ENCODE data around the gene CD79B. TPM values are rescaled to one million over a fixed set of nuclear protein-coding genes. Genes with fewer than 3 reads are reported as not detected.
A peak's percentile ranks its signal among the peaks of the same experiment; 100 is the strongest.
"Not testable (repeated sequence)": the region's sequence is repeated elsewhere in the genome, so short reads cannot be mapped to it uniquely, and the experiment has no call there.

CD79B gene
- total RNA-seq, 4 donors from 2014 or later, result 4.0 to 15.8 (median 6.0) TPM

DNA sequence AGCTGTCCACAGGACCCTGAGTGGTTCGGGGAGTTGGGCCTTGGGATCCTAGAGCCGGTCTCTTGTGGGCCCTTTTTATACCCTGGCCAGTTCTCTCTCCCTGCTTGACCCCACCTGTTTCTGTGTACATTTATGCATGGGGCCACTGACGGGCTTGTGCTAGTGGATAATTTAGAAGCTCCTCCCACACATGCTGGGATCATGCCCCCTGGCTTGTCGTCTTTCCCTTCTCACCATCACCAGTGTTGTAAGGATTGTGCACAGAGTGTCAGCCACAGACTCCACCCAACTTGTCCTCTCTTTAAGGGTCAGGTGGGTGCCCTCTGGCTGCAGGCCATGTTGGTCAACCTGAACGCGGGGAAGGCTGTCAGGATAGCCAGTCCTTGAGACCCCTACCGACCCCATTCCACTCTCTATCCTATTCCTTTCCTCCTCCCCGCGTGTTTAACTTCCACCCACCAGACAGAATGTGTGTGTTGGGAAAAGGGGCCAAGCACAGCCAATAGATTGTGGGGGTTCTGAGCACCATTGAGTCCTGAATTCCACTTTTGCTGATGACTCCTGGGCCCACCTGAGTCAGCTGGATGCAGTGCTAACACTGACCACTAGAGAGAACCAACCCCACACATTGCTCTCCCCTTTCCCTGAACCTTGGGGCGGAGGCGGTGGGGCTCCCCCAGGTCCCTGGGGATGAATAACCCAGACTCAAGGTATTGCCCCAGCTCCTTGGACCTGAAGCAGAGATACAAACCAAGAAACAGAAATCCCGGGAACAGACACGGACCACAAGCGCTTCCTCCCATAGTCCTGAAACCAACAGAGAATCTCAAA is 35.4 kb downstream of the CD79B start, which contains the start of gene CSH1:
Gene CSH1, minus strand, starts transcription at position 51 of the 831 bp plus-strand sequence. CDS start 63 bp downstream, outside the sequence.
- ATAC-seq (ENCODE audit: low FRiP score); DNase-seq (ENCODE audit: low spot score): not testable (repeated sequence)

DNA sequence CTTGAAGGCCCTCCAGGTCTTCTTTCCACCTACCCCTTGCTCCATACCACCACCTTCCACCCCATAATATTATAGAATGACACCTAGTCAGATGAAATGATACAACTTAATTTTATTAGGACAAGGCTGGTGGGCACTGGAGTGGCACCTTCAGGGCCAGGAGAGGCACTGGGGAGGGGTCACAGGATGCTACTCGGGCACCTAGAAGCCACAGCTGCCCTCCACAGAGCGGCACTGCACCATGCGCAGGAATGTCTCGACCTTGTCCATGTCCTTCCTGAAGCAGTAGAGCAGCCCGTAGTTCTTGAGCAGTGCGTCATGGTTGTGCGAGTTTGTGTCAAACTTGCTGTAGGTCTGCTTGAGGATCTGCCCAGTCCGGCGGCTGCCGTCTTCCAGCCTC is 37.3 kb downstream of the CD79B start:
- ATAC-seq (ENCODE audit: low FRiP score); DNase-seq (ENCODE audit: low spot score): not testable (repeated sequence)

DNA sequence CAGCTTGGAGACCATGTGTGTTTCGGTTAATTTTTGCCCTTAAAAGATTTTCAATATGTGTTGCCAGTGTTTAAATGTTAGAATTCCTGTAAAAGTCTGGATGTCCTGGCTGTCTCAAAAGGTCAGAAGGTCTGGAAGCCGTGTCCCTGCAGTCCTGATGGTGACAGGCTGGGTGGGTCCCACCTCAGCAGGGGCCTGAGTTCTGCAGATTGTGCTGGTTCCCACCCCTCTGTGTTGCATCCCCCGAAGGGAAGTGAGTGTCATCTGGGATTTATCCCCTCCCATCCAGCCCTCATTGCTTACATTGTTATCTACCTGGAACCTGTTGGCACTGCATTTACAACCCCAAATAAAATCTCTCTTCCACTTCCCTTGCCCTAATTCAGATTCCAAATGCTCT is 38.1 kb downstream of the CD79B start:
- DNase-seq (ENCODE audit: low spot score); ATAC-seq (ENCODE audit: low FRiP score): not testable (repeated sequence)

DNA sequence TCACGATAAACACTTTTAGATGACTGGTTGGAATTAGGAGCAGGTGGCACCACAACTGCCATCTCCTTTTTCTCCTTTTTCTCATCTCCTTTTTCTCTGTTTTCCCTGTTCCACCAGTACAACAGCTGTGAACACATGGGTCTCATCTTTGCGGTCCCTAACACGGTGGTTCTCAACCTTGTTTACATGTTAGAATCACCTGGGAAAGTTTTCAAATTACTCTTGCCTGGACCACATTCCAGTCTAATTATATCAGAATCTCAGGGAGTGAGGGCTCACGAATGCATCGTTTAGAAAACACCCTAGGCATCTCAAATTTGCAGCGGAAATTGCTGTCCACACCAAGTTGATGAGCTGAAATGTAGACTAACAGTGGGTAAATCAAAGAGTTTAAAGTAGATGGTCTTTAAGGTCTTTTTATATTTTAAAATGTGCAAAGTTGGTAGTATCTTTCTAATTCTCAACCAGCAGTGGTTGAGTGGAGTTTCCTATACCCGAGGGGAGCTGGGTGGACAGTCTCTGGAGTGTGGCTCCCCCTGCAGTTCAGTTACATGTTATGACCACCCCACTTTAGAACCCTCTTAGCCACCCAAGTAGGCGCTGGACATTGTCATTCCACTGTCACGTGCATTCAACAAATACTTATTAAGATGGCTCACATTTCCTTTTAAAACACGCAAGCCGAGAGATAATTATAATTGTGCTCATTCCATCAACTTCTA is 39.7 kb downstream of the CD79B start:
- DNase-seq (ENCODE audit: low spot score), result not testable (repeated sequence)

DNA sequence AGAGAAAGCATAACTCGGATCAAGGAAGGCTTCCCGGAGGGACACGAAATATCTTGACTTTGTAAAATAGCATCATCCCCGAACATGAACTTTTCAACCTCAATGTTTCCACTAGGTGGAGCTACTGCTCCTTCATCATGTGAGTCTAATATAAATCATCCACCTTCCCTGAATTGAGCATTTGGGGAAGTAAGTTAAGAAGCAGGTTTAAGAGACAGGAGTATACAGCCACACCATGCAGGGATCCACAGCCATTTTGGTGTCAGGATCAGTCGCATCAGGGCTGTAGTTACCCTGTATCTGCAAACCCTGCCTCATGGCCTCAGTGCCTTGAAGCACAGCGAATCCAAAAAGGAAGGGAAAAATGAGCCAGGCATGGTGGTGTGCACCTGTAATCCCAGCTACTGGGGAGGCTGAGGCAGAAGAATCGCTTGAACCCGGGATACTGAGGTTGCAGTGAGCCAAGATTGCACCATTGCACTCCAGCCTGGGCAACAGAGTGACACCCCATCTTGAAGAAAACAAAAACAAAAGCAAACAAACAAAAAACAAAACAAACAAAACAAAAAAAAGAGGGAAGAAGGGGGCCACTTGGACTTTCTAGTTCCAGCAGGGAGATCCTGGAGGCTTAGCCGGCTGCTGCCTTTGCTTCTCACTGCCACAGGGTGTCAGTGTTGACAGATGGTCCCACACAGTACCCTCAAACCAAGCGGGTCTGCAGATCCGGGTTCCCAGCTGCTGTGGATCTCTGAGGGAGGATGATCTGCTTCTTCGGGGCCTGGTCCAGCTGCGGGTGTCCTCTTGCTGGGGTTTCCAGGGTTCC is 42.9 kb downstream of the CD79B start:
- ATAC-seq (ENCODE audit: low FRiP score); DNase-seq (ENCODE audit: low spot score): not testable (repeated sequence)

More for the DNA sequence above, 39.7 kb downstream of the CD79B start:
- ATAC-seq (ENCODE audit: low FRiP score), result not testable (repeated sequence)

DNA sequence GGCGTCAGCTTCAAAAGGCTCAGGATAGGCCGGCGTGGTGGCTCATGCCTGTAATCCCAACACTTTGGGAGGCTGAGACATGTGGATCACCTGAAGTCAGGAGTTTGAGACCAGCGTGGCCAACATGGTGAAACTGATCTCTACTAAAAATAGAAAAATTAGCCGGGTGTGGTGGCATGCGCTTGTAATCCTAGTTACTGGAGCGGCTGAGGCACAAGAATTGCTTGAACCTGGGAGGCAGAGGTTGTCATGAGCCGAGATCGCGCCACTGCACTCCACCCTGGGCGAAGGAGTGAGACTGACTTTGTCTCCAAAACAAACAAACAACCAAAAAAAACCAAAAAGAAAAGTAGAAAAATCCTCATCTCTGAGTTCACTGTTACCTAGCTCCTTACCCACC is 47.0 kb downstream of the CD79B start:
- not testable (repeated sequence) for DNase-seq (ENCODE audit: low spot score); ATAC-seq (ENCODE audit: low FRiP score)

DNA sequence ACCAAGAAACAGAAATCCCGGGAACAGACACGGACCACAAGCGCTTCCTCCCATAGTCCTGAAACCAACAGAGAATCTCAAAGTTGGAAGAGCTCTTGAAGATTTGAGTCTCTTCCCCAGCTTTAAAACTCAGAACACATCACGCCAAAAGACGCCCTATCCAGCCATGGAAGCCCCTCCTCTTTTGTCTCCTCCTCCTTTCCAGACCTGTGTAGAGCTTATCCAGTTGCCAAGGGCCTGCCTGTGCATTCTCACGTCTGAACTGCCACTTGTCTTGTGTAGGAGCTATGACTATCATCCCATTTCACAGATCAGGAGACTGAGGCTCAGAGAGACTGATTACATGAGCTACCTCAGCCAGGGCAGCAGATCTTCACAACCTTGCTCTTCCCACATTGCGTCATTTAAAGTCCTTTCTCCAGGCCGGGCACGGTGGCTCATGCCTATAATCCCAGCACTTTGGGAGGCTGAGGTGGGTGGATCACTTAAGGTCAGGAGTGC is 49.5 kb downstream of the CD79B start:
- not testable (repeated sequence) for DNase-seq (ENCODE audit: low spot score); ATAC-seq (ENCODE audit: low FRiP score)

DNA sequence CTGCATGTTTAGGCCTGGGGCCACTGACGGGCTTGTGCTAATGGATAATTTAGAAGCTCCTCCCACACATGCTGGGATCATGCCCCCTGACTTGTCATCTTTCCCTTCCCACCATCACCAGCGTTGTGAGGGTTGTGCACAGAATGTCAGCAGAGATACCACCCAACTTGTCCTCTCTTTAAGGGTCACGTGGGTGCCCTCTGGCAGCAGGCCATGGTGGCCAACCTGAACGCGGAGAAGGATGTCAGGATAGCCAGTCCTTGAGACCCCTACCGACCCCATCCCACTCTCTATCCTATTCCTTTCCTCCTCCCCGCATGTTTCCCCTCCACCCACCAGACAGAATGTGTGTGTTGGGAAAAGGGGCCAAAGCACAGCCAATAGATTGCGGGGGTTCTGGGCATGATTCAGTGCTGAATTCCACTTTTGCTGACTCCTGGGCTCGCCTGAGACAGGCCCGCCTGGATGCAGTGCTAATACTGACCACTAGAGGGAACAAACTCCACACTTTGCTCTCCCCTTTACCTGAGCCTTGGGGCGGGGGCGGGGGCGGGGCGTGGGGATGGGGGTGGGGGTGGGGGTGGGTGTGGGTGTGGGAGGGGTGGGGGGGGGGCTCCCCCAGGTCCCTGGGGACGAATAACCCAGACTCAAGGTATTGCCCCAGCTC is 50.1 kb downstream of the CD79B start, which contains the start of gene GH2:
Gene GH2, minus strand, starts transcription at position 10 of the 667 bp plus-strand sequence. CDS start 143 bp downstream, outside the sequence.
- TF ChIP-seq, protein P1, sequence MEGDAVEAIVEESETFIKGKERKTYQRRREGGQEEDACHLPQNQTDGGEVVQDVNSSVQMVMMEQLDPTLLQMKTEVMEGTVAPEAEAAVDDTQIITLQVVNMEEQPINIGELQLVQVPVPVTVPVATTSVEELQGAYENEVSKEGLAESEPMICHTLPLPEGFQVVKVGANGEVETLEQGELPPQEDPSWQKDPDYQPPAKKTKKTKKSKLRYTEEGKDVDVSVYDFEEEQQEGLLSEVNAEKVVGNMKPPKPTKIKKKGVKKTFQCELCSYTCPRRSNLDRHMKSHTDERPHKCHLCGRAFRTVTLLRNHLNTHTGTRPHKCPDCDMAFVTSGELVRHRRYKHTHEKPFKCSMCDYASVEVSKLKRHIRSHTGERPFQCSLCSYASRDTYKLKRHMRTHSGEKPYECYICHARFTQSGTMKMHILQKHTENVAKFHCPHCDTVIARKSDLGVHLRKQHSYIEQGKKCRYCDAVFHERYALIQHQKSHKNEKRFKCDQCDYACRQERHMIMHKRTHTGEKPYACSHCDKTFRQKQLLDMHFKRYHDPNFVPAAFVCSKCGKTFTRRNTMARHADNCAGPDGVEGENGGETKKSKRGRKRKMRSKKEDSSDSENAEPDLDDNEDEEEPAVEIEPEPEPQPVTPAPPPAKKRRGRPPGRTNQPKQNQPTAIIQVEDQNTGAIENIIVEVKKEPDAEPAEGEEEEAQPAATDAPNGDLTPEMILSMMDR (IDR thresholded peaks at IDR 0.05), result no peak
- ATAC-seq (ENCODE audit: low FRiP score), result peak; percentile 73
- DNase-seq (ENCODE audit: low spot score), result peak; percentile 35

DNA sequence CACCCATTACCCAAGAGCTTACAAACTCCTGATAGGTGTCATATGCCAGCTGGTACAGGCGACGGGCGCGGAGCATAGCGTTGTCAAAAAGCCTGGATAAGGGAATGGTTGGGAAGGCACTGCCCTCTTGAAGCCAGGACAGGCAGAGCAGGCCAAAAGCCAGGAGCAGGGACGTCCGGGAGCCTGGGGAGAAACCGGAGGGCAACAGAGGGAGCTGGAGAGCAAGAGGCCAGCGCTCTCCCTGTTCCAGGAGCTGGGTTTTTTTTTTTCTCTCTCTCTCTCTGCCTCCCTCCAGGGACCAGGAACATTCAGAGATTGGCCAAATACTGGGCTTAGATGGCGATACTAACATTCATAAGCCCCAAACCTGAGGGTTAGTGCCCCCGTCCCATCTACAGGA is 50.8 kb downstream of the CD79B start:
- not testable (repeated sequence) for ATAC-seq (ENCODE audit: low FRiP score); DNase-seq (ENCODE audit: low spot score)

DNA sequence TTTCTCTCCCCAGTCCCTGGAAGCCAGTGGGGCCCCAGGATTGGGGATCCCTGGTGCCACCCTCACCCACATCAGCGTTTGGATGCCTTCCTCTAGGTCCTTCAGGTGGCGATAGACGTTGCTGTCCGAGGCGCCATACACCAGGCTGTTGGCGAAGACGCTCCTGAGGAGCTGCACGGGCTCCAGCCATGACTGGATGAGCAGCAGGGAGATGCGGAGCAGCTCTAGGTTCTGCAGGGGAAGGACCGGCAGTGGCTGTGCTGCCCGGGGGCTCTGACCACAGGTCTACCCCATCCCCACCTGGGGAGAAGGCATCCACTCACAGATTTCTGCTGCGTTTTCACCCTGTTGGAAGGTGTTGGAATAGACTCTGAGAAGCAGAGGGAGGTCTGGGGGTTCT is 51.4 kb downstream of the CD79B start:
- DNase-seq (ENCODE audit: low spot score) (no peak), ATAC-seq (ENCODE audit: low FRiP score) (no peak)
- TF ChIP-seq, protein P1 (IDR thresholded peaks at IDR 0.05), result no peak

Small RNA genes lying within 50 kb of the gene (small RNA-seq; reads per million reads assigned to genes)
- gene AC040958.1, result not detected
- not detected for gene AC127029.1
- gene GH1, result not detected

Other genes with a start within 250 kb of the CD79B start
- gene LIMD2, start 232.2 kb downstream of the CD79B start, total RNA-seq, result 10 to 100 TPM in 2 of 4 donors, 1 to 10 TPM in 2; 4.4 to 44.9 (median 16.5) TPM
- gene STRADA, start 190.5 kb downstream of the CD79B start, total RNA-seq, result 10 to 100 TPM; 16.5 to 32.3 (median 22.4) TPM
- 100 to 1,000 TPM in 1 of 4 donors, 10 to 100 TPM in 3; 59.2 to 103 (median 62.0) TPM for gene CCDC47, start 158.7 kb downstream of the CD79B start, total RNA-seq
- gene DDX42, start 158.2 kb downstream of the CD79B start, total RNA-seq, result 100 to 1,000 TPM in 2 of 4 donors, 10 to 100 TPM in 2; 87.2 to 150 (median 112) TPM
- gene PSMC5, start 104.9 kb downstream of the CD79B start, total RNA-seq, result 100 to 1,000 TPM in 3 of 4 donors, 10 to 100 TPM in 1; 91.0 to 119 (median 103) TPM
- gene FTSJ3, start 104.7 kb downstream of the CD79B start, total RNA-seq, result 10 to 100 TPM; 39.1 to 46.4 (median 40.4) TPM
- 100 to 1,000 TPM in 3 of 4 donors, 10 to 100 TPM in 1; 77.5 to 246 (median 109) TPM for gene SMARCD2, start 89.6 kb downstream of the CD79B start, total RNA-seq
- not detected for gene CSH2, start 58.7 kb downstream of the CD79B start, total RNA-seq
- not detected for gene GH2, start 50.4 kb downstream of the CD79B start, total RNA-seq
- gene CSH1, start 35.8 kb downstream of the CD79B start, total RNA-seq, result not detected
- gene CSHL1, start 21.1 kb downstream of the CD79B start, total RNA-seq, result not detected
- gene GH1, start 13.5 kb downstream of the CD79B start, total RNA-seq, result not detected
- 10 to 100 TPM in 3 of 4 donors, 1 to 10 TPM in 1; 7.0 to 43.3 (median 15.1) TPM for gene SCN4A, start 40.6 kb upstream of the CD79B start, total RNA-seq
- 1 to 10 TPM in 1 of 4 donors, under 1 TPM in 3; 0.19 to 1.1 (median 0.55) TPM for gene PRR29, start 66.0 kb upstream of the CD79B start, total RNA-seq
- 100 to 1,000 TPM in 3 of 4 donors, 10 to 100 TPM in 1; 57.7 to 252 (median 137) TPM for gene ICAM2, start 88.3 kb upstream of the CD79B start, total RNA-seq
- gene ERN1, start 197.8 kb upstream of the CD79B start, total RNA-seq, result 10 to 100 TPM; 14.6 to 54.4 (median 30.4) TPM